Coronary artery (tissue), 2 donors: ENCODE data around the gene RSL24D1.
A peak's percentile ranks its signal among the peaks of the same experiment; 100 is the strongest.

Source experiments
- DNase-seq: peaks from one replicate; pipeline ENCODE4 v3.0.0-alpha.2; 2017; ENCODE audit warnings: low spot score
- H3K27ac ChIP-seq, 2 donors: fragments of 200-600 bp; sonication (generic); one replicate each; pipeline ENCODE4 v1.5.1; 2016 to 2019
- H3K4me3 ChIP-seq: fragments of 200-600 bp; sonication (generic); 2 replicates; pipeline ENCODE4 v1.5.1; 2016; ENCODE audit warnings: mild to moderate bottlenecking, moderate library complexity
- CTCF ChIP-seq: fragments of 200-600 bp; sonication (generic); IDR thresholded peaks from one replicate; pipeline ENCODE4 v1.5.1; 2019; ENCODE audit warnings: antibody characterized with exemption

RSL24D1 gene

DNA sequence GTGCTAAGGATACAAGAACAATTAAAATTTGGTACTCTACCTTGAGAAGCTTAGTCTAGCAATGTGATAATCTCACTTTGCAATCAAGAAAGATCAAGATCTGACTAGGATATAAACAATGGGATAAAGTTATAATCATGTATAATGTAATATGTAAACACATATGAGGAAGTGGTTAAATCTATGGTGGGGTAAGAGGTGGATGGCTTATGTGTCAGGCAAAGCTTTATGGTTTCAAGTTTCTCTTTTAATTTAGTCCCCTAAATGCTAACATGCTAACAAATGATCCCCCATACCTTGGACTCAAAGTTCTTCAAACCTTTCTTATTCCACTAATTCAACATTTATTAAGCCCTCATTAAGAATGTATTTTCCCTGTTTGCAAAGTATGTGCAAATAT is 2.5 kb downstream of the RSL24D1 start:
- Histone ChIP-seq H3K27ac (no peak overlapping the region), H3K4me3 (no peak overlapping the region)
- DNase-seq, result no peak
- no peak for TF ChIP-seq CTCF

DNA sequence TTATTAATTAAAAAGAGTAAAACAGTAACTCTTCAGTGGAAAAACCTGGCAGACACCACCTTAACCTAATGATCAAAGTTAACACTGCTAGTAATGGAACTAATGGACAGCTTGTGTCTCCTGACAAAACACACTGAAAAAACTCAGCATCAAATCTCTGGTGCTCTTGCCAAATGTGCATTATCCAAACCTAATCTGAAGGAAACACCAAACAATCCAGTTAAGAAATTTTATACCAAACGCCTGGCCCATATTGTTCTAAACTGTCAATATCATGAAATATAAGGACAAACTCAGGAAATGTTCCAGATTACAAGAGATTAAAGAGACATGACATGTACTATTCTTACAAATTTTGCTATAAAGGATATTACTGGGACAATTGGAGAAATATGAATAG is 10.4 kb downstream of the RSL24D1 start:
- TF ChIP-seq CTCF, result no peak
- no peak overlapping the region for H3K4me3 ChIP-seq
- no peak for DNase-seq
- H3K27ac ChIP-seq, result no peak overlapping the region

DNA sequence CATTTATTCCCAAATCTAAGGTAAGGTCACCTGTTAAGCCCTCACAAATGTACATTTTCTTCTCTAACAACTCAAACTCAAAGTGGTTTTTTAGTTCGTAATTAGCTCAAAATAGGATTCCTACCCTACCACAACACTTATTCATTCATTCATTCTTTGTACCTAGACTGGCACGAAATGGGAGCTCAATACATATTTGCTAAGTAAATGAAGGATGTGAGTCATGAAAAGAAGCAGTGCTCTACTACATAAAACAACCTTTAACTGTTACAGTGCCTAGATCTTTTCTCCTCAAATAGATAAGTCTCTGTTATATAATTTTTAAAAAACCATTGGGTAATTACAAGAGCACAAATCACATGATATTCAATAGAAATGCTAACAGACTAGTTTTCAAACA is 13.1 kb downstream of the RSL24D1 start:
- TF ChIP-seq CTCF, result no peak
- no peak overlapping the region for H3K27ac ChIP-seq
- no peak for DNase-seq
- H3K4me3 ChIP-seq, result no peak overlapping the region

- no peak overlapping the region for H3K27ac ChIP-seq
Observed at GRCh38 chr15:55179141-55179540, 17.6 kb downstream of the RSL24D1 start.

DNA sequence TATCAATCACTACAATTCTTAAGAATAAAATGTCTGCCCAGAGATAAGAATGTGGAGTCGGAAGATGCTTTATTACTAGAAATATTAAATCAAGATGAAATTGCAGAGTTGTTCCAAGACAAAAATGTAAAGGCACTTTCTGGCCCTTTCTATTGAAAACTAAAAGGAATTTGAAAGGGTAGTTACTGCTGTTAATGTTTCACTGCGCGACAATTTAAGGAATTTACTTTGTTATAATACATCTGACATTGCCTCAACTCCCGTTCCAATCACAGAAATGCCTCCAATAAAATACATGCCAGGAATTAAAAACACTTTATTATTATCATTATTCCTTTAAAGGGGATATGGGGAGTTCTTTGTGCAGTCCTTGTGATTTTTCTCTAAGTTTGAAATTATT is 26.4 kb downstream of the RSL24D1 start:
- Histone ChIP-seq H3K4me3 (no peak overlapping the region), H3K27ac (no peak overlapping the region)
- no peak for DNase-seq
- TF ChIP-seq CTCF, result no peak

More at GRCh38 chr15:55179141-55179540, 17.6 kb downstream of the RSL24D1 start:
- H3K4me3 ChIP-seq, result no peak overlapping the region
- no peak for DNase-seq
- no peak for TF ChIP-seq CTCF

- DNase-seq, result no peak
Observed at GRCh38 chr15:55168350-55168974, 28.3 kb downstream of the RSL24D1 start.

More at GRCh38 chr15:55168350-55168974, 28.3 kb downstream of the RSL24D1 start:
- peak; percentile 67 for TF ChIP-seq CTCF
- no peak overlapping the region for H3K27ac ChIP-seq
- H3K4me3 ChIP-seq, result no peak overlapping the region
